HPDE6-E6E7 (cell line): ENCODE measurements around the gene POLR1H.
A peak's percentile ranks its signal among the peaks of the same experiment; 100 is the strongest.
"Not testable (repeated sequence)": the region's sequence is repeated elsewhere in the genome, so short reads cannot be mapped to it uniquely, and the experiment has no call there.

ENCODE experiments used
- DNase-seq: peaks from one replicate; pipeline ENCODE4 v3.0.0; 2011; ENCODE audit warnings: missing footprints; ENCODE audit errors: extremely low spot score

Gene POLR1H, protein sequence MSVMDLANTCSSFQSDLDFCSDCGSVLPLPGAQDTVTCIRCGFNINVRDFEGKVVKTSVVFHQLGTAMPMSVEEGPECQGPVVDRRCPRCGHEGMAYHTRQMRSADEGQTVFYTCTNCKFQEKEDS

DNA sequence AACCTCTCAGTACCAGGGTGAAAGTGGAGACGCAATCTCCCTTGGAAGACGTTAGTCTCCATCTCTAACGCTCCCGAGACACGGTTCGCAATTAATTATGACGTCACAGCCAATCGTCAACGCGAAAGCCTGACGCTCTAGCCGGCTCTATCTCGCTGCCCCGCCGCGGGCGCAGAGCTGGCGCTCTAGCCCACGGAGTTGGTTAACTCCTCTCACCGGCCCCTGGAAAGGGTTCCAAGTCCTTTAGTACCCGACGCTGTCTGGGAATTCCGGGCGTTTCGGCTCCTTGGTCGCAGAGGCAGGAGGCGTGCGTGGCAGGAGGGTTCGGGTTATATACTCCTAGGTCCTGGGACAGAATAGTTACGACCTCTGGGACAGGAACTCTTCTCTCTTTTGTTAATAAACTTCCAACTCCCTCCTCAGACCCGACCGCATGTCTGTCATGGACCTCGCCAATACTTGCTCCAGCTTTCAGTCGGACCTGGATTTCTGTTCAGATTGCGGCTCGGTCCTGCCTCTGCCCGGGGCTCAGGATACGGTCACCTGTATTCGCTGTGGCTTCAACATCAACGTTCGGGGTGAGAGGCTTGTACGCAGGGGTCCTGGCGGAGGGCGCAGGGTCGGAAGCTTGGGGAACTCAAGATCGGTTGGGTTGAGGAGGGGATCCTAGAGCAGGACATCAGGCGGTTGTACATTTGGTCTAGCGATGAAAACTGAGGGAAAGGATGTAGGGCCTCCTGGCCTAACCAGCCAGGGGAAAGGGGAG lies at the start of gene POLR1H:
POLR1H (plus strand) TSS at position 174 of the 766 bp plus-strand sequence; CDS start at position 434, 260 bp downstream.
- peak; percentile 94 for DNase-seq

DNA sequence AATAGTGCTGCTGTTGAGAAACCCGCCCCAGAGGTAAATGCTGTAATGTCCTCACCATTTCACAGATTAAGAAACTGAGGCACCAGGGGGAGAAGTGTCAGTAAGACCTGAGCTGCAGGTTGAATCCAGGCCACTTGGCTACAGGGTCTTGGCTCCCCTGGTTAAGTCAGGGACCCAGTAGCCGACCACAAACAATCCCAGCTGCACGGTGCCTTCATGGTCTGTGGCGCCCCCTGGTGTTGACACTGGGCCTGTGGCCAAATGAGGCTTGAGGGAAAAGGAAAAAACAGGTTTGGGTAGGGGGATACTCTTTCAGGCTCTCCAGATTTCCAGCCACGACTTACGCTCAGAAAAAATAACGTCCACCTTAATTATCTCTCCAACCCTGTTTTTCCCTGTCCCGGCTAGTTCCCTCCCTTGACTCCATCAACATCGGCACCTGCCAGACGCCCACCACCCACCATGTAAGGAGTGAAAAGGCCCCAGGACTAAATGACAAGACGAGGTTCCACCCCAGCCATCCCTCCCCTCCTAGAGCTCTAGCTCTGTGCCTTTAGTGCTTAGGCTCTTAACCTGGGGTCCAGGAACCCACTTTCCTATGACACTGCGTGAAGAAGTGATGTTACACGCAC lies 47.7 kb upstream of the POLR1H start:
- no peak for DNase-seq

DNA sequence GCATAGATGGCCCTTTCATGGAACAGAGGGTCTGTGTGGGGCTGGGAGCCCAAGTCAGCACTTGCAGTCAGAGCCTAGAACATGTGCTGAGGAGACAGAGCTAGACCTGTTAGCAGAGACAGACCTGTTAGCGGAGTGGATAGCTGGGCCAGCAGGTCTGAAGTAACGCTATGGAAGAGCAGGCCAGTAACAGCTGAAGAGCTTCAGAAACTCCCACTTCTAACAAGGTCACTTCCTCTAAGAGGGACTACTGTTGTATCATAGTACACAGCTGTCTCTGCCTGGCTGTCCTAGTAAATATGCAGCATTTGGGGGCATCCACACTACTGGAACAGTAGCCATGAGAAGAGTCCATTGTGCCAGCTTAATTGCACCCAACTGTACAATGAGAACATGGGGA lies 41.2 kb upstream of the POLR1H start:
- DNase-seq, result no peak

DNA sequence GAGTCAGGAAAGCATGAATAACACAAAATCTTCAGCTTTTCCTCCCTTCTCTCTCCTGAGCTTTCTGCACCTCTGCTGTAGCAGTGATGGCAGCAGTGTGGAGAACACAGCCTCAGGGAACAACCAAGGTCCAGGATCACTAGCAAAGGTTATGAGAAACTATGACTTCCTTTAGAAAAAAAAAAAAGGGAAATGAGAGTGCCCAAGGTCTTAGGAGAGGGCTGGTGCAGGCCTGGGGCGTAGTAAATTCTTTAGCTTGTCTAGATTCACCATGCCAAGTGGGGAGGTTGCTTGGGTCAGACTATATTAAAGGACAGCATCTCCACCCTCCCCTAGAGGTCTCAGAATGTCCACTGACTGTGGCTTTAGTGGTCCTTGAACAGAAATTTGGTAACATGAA lies 40.4 kb upstream of the POLR1H start:
- DNase-seq, result no peak

DNA sequence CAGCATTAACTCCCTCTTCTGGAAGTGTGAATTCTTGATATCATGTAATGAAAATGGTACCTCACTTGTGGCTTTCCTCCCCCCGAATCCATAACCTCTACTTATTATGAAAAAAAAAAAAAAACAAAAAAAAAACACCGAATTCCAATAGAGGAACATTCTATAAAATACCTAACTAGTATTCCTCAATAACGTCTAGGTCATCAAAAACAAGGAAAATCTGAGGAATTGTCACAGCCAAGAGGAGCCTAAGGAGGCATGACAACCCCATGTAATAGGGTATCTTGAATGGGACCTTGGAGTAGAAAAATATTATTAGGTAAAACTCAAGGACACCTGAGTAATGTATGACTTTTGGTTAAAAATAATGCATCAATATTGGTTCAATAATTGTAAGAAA lies 38.9 kb upstream of the POLR1H start:
- no peak for DNase-seq

DNA sequence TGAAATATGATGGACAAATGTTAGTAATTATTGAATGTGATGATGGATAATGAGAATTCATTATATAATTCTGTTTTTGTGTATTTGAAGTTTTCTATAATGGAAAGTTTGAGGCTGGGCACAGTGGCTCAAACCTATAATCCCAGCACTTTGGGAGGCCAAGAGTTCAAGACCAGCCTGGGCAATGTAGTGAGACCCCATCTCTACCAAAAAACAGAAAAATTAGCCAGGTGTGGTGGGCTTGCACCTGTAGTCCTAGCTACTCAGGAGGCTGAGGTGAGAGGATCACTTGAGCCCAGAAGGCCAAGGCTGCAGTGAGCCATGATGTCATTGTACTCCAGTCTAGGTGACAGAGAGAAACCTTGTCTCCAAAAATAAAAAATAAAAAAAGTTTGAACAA lies 38.4 kb upstream of the POLR1H start:
- not testable (repeated sequence) for DNase-seq

DNA sequence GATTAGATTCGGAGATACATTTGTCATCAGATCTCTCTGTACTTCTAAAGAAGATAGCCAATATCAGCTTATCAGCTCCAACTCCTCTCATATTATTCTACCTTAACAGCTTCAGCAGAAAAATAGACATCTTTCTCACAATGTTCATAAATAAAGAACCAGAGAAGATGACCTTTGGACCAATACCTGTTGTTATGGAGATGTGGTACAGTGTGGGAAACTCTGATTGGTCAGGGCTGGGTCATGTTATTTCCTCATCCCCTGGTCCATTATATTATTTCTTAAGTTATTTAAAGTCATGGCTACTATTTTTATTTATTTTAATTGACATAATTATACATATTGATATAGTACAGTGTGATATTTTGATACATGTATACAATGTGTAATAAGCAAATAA lies 35.9 kb upstream of the POLR1H start:
- DNase-seq, result no peak

DNA sequence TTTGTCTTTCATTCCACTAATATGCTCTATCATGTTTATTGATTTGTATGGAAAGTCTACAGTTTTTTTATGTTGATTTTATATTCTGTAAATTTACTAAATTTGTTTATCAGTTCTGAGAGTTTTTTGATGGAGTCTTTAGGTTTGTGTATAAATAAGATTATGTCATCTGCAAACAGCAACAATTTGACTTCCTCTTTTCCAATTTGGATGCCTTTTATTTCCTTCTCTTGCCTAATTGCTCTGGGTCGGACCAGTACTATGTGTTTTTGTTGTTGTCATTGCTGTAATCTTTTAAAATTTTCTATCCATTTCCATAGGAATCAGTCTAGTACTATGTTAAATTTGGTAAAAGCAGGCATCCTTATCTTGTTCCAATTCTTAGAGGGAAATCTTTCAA lies 31.5 kb upstream of the POLR1H start:
- no peak for DNase-seq

DNA sequence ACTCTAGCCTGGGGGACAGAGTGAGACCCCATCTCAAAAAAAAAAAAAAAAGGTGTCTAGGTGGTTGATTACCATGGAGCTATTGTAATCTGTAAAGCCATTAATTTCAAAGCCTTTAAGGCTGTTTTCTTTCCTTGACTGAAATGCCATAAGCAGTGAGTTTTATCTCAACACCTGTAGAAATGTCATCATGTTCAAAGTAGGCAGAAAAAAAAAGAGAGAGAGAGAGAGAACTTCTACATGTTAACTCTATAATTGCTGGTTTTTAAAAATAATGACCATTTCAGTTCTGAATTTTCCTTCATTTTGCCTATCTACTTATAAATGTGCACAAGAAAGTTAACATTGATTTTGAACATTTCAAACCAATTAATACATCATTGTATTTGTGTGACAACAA lies 29.7 kb upstream of the POLR1H start:
- DNase-seq, result no peak

DNA sequence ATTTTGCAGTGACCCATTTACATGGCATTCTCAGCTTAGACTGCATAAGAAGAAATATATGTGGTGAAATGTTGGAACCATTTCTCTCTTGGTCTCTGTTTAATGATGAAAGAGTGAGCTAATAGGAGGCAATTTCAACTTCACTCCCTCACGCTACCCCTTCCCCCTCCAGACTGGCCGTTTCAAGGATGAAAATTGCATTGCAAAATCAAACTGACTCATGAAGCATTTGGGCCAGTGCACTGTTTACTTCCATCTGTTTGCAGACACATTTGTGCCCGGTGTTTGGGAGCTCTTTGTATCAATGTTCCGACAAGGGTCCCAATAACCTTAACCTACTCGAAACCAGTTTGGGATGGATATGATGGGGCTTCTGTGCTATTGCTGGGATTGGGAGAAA lies 27.6 kb upstream of the POLR1H start:
- DNase-seq, result not testable (repeated sequence)

DNA sequence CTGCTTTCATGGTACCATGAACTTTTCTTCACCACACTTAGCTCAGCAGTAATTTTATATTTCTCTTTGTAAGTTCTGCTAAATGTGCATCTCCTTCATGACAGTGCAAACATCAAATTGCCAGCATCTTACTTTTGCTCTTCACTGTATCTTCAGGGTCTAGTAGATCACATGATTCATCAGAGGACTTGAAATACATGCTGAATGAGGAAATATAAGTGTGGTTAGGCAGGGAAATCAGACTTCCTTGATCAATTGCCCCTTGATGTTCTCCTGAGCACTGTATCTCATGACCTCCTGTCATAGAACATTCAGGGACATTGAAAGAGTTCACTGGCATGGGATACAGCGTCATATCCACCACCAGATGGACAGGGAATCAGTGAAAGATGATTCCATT lies 25.3 kb upstream of the POLR1H start:
- DNase-seq, result no peak

DNA sequence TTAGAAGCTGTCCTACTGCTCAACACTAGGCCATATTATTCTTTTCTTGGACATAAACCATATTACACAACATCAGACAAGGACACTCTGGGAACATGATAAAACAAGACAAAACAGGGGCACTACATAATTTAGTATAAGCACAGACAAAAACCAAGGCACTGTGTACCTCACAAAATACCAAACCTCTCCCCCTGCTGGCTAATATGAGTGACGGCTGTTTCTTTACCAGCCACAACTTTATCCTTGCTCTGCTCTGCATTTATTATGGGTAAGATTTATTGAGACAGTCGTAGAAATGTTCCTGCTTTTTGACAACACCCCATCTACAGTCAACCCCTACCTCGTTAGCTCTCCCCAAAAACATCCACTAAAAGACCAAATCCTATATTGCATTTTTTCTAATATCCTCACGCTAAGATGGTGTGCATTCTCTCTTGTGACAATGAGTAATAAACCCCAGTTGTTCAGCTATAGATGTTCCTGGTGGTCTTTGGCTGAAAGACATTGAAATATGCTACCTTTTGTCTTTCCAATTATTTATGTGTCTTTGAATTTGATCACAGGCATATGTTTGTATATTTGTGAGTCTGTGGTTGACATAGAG lies 23.8 kb upstream of the POLR1H start:
- peak; percentile 33 for DNase-seq

DNA sequence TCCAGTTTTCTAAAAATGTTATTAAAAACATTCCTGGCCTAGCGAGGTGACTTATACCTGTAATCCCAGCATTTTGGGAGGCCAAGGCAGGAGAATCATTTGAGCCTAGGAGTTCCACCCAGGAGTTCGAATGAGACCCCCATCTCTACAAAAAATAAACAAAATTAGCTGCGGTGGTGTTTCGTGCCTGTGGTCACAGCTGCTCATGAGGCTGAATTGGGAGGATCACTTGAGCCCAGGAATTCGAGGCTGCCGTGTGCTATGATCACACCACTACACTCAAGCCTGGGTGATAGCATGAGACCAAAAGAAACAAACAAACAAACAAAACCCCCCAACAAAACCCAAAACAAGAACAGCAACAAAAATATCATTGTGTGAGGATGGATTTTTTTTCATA lies 19.8 kb upstream of the POLR1H start:
- DNase-seq, result no peak

DNA sequence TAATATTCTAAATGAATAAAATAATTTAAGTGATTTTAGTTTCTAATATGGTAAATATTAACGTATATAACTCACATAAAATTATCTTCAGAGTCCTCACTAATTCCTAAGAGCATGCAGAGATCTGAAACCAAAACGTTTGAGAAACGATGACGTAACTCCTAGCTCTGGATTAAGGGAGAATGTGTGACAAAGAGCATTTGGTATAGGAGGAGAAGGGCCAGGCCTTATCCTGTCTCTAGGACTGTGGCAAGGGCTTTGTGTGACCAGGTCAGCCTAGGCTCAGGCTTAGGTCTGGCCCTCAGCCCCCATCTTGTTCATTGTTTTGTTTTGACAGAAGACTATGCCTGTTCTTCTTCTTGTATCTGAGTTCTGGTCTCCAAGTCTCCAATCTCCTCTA lies 19.2 kb upstream of the POLR1H start:
- DNase-seq, result no peak

DNA sequence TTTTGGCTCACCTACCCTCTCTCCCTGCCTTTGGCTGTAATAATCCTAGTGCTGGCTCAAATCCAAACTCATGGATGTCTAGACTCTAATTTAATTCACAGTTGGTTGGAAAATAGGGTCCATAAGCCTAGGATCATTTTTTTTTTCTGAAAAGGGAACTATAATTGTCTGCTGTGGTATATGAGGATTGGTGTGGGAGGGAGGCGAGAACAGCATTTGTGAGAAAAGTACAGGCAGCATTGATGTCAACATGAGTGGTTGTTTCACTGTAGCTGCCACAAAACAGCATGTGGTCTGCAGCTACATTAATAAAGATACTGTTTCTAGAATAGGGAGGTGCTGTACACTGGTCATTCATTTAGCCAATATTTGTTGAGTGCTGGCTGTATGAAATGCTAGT lies 18.6 kb upstream of the POLR1H start:
- no peak for DNase-seq

DNA sequence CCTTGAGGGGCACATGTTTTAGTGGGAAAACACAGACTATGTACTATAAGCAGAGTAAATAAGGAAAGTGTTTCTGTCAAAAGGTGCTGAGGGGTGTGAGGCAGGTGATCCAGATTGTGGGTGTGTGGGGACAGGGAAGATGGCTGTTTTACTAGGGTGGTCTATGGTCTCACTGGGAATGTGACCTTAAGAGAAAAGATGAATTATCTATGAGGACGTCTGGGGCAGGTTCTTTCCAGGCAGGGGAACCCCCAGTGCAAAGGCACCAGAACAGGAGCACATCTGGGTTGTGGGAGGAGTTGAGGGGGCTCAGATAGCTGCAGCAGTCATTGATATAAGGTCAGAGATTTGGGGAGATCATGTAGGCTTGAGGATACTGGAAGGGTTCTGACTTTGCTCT lies 18.2 kb upstream of the POLR1H start:
- no peak for DNase-seq

DNA sequence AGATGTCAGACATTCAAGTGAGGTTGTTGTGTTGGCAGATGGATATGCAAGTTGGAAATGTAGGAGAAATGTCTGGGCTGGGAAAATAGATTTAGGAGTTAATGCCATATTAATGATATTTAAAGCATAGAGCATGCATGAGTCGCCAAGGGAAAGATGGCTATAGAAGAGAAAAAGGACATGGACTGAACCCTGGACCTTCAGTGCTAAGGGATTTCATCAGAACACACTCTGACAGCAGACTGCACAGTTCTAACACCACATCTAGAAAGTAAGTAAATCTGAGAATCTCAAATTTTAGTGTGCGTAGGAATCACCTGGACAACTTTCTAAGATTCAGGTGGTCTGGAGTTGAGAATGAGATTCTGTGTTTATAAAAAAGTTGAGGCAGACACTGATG lies 17.3 kb upstream of the POLR1H start:
- no peak for DNase-seq

DNA sequence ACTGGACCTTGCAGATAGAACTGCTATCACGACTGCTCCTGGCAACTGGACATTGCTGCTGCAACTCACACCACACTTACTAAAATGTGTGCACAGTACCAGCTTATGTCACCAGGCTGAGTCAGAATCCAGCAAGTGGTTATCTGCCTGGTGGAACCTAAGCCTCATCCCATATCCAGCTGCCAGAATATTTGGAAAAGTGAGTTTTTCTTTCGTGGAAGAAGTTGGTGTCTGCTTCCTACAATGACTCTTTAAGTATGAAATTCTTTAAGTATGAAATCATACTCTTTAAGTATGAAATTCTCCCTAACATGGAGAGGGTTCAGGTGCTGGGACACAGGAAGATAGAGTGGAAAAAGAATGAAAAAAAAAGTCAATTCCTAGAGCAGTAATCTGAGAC lies 16.4 kb upstream of the POLR1H start:
- DNase-seq, result peak; percentile 16

DNA sequence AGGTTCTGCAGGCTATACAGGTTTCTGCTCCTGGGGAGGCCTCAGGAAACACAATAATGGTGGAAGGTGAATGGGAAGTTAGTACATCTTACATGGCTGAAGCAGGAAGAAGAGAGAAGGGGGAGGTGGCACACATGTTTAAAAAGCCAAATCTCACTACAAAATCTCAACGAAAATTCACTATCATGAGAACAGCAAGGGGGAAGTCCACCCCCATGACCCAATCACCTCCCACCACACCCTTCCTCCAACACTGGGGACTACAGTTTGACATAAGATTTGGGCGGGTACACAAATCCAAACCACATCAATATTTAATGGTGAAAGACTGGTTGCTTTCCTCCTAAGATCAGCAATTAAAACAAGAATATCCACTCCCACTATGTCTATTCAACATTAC lies 13.8 kb upstream of the POLR1H start:
- no peak for DNase-seq

DNA sequence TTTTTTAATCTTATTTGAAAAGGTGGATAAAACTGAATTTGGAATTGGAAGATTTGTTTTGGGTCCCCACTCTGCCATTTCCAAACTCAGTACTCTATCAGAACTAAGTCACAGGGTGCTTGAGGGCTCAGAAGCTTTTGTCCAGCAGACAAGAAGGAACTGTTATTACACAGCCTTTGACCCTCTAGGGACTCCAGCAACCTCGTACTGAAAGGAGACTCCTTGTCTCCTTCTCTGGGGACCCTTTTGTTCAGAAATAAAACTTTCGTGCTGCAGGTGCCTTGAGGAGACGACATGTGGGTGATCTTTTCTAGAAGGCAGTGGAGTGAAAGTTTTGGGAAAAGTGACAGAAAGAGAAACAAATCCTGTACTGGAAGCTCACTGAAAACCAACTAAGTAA lies 7.4 kb upstream of the POLR1H start:
- no peak for DNase-seq

DNA sequence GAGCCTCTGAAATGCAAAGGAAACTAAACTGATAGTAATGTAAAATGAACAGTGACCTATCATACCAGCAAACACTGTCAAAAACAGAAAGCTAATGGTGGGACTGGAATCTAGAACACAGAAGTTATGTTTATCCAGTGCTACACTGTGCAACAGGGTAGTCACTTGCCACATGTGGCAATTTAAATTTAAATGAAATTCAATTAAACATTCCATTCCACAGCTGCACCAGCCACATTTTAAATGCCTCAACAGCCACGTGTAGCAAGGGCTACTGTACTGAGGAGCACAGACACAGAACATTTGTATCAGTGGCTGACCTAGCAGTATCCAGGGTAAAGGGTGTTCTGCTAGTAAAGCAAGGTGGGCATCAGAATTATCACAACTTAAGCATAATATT lies 5.6 kb upstream of the POLR1H start:
- DNase-seq, result no peak

DNA sequence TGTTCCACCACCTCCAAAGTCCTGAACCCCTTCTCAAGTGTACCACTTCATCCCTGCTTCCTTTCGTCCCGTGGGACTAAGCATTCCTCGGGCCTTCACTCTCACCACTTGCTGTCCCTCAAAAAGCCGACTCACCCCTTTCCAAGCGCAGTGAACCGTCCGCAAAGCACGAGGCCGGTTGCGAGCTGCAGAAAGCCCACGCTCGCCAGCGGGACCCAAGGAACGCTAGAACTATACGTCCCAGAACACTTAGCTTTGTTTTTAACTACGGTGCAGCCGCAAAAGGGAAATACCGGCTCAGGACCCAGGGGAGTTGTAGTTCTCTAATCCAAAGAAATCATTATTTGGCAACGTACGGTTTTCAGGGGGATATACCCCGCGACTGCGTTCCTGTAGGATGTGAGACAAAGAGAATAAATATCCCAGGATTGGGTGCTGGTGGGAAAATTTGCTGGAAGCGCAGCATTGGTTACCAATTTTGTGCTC lies 416 bp upstream of the POLR1H start:
- DNase-seq, result no peak
